SIG-M5 (cell line): ENCODE measurements around the gene SIGLEC1.

Experiments used
- DNase-seq: peaks from one replicate; lab custom pipeline; 2025; lab: John Stamatoyannopoulos, UW

The SIGLEC1 gene

GRCh38 chr20:3701061-3701998 lies 11.1 kb downstream of the SIGLEC1 start:
- no peak for DNase-seq

- no peak for DNase-seq
These were observed 13.4 kb downstream of the SIGLEC1 start for GRCh38 chr20:3699037-3699436.

- no peak for DNase-seq
These were observed 13.8 kb downstream of the SIGLEC1 start for GRCh38 chr20:3698591-3699001.

- no peak for DNase-seq
These were observed 14.7 kb downstream of the SIGLEC1 start for GRCh38 chr20:3697588-3698305.

GRCh38 chr20:3696745-3697587 lies 15.4 kb downstream of the SIGLEC1 start:
- no peak for DNase-seq

GRCh38 chr20:3696200-3696599 lies 16.2 kb downstream of the SIGLEC1 start:
- DNase-seq, result no peak

- DNase-seq, result no peak
These were observed 17.5 kb downstream of the SIGLEC1 start for GRCh38 chr20:3694864-3695263.

- no peak for DNase-seq
These were observed 19.0 kb downstream of the SIGLEC1 start for GRCh38 chr20:3693376-3693775.

- no peak for DNase-seq
These were observed 19.6 kb downstream of the SIGLEC1 start for GRCh38 chr20:3692706-3693294.

GRCh38 chr20:3691897-3692296 lies 20.5 kb downstream of the SIGLEC1 start:
- no peak for DNase-seq

GRCh38 chr20:3691306-3691705 lies 21.1 kb downstream of the SIGLEC1 start:
- no peak for DNase-seq

- DNase-seq, result no peak
These were observed 22.0 kb downstream of the SIGLEC1 start for GRCh38 chr20:3690413-3690812.

- DNase-seq, result no peak
These were observed 22.4 kb downstream of the SIGLEC1 start for GRCh38 chr20:3689978-3690377.

- DNase-seq, result no peak
These were observed 24.7 kb downstream of the SIGLEC1 start for GRCh38 chr20:3687655-3688054.

GRCh38 chr20:3686867-3687321 lies 25.5 kb downstream of the SIGLEC1 start:
- no peak for DNase-seq

GRCh38 chr20:3686421-3686820 lies 26.0 kb downstream of the SIGLEC1 start:
- no peak for DNase-seq

GRCh38 chr20:3685341-3685740 lies 27.1 kb downstream of the SIGLEC1 start:
- DNase-seq, result no peak

- DNase-seq, result no peak
These were observed 30.2 kb downstream of the SIGLEC1 start, which contains the start of gene ADAM33 for GRCh38 chr20:3681931-3682781. Gene ADAM33, minus strand, starts transcription at chr20:3682010. Its CDS starts 6 bp downstream, at chr20:3682004.

- no peak for DNase-seq
These were observed 31.0 kb downstream of the SIGLEC1 start for GRCh38 chr20:3681352-3681930.

- DNase-seq, result no peak
These were observed 31.6 kb downstream of the SIGLEC1 start for GRCh38 chr20:3680701-3681351.
